C4-2B (cell line): ENCODE results near the gene FUT3.
"Not testable (repeated sequence)": the region's sequence is repeated elsewhere in the genome, so short reads cannot be mapped to it uniquely, and the experiment has no call there.

Experiments
- H3K27ac ChIP-seq: fragments of 450-650 bp; 2 replicates; pipeline ENCODE4 v1.5.1; 2017
- CTCF ChIP-seq: fragments of 450-650 bp; conservative IDR thresholded peaks from 2 replicates; pipeline ENCODE4 v1.5.1; 2017; ENCODE audit warnings: mild to moderate bottlenecking
- ZFX ChIP-seq: fragments of 450-650 bp; IDR thresholded peaks from 2 replicates; pipeline ENCODE4 v1.6.1; 2017

The FUT3 gene

GRCh38 chr19:5865772-5866171 lies 14.5 kb upstream of the FUT3 start:
- no peak for TF ChIP-seq ZFX
- no peak for TF ChIP-seq CTCF
- no peak overlapping the region for H3K27ac ChIP-seq

GRCh38 chr19:5864725-5865486 lies 13.7 kb upstream of the FUT3 start:
- no peak for TF ChIP-seq CTCF
- no peak for TF ChIP-seq ZFX
- H3K27ac ChIP-seq = no peak overlapping the region

- no peak overlapping the region for H3K27ac ChIP-seq
- no peak for TF ChIP-seq ZFX
- no peak for TF ChIP-seq CTCF
These were observed 12.9 kb upstream of the FUT3 start for GRCh38 chr19:5864013-5864720.

- TF ChIP-seq CTCF (no peak), ZFX (no peak)
- no peak overlapping the region for H3K27ac ChIP-seq
These were observed 11.9 kb upstream of the FUT3 start for GRCh38 chr19:5863030-5863665.

GRCh38 chr19:5857203-5858081 lies 6.2 kb upstream of the FUT3 start:
- H3K27ac ChIP-seq = no peak overlapping the region
- TF ChIP-seq CTCF = no peak

- H3K27ac ChIP-seq = not testable (repeated sequence)
These were observed 3.9 kb upstream of the FUT3 start for GRCh38 chr19:5855151-5855550.

GRCh38 chr19:5854121-5854520 lies 2.9 kb upstream of the FUT3 start:
- H3K27ac ChIP-seq = not testable (repeated sequence)
